ENCODE measurements around the gene PDYN. TPM values are rescaled to one million over a fixed set of nuclear protein-coding genes. Genes with fewer than 3 reads are reported as not detected.

PDYN gene
- total RNA-seq, 1 donor from 2014 or later, result 0.30 TPM

- no peaks in the 10 kb centered on the region for H3K4me1 Mint-ChIP-seq
- no peak overlapping the region for H3K27ac Mint-ChIP-seq
- peaks cover 10% of the 10 kb centered on the region for H3K27me3 Mint-ChIP-seq (ENCODE audit: insufficient read depth, low read depth)
- peaks cover 6% of the 10 kb centered on the region for H3K36me3 Mint-ChIP-seq
- H4K20me1 ChIP-seq (ENCODE audit: low read depth), result no peaks in the 10 kb centered on the region
- no peaks in the 10 kb centered on the region for H3K4me1 ChIP-seq
- DNase-seq (ENCODE audit: low spot score), result no peak
- H3K79me2 ChIP-seq (ENCODE audit: low read depth), result no peaks in the 10 kb centered on the region
- H3K4me3 Mint-ChIP-seq, result no peak overlapping the region
- H3K36me3 ChIP-seq, result no peaks in the 10 kb centered on the region
- H3K9me3 Mint-ChIP-seq, result no peaks in the 10 kb centered on the region
- H3K9me3 ChIP-seq (ENCODE audit: low read depth), result no peaks in the 10 kb centered on the region
- H3K27ac ChIP-seq, result no peak overlapping the region
- no peaks in the 10 kb centered on the region for H3K27me3 ChIP-seq
- H2AFZ ChIP-seq (replicated peaks), result no peak overlapping the region
- H3F3A ChIP-seq (ENCODE audit: low read depth), result no peaks in the 10 kb centered on the region
- no peak overlapping the region for H3K4me2 ChIP-seq
- no peak overlapping the region for H3K9ac ChIP-seq
- TF ChIP-seq, protein P1, sequence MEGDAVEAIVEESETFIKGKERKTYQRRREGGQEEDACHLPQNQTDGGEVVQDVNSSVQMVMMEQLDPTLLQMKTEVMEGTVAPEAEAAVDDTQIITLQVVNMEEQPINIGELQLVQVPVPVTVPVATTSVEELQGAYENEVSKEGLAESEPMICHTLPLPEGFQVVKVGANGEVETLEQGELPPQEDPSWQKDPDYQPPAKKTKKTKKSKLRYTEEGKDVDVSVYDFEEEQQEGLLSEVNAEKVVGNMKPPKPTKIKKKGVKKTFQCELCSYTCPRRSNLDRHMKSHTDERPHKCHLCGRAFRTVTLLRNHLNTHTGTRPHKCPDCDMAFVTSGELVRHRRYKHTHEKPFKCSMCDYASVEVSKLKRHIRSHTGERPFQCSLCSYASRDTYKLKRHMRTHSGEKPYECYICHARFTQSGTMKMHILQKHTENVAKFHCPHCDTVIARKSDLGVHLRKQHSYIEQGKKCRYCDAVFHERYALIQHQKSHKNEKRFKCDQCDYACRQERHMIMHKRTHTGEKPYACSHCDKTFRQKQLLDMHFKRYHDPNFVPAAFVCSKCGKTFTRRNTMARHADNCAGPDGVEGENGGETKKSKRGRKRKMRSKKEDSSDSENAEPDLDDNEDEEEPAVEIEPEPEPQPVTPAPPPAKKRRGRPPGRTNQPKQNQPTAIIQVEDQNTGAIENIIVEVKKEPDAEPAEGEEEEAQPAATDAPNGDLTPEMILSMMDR (IDR thresholded peaks at IDR 0.05), result no peak
- no peak for TF ChIP-seq EZH2 (IDR thresholded peaks at IDR 0.05)
- no peak for TF ChIP-seq EZH2phosphoT487 (IDR thresholded peaks at IDR 0.05)
- H3K4me3 ChIP-seq, result no peak overlapping the region
Observed at GRCh38 chr20:1934721-1935573, 58.9 kb downstream of the PDYN start.

GRCh38 chr20:1934156-1934555 is 59.7 kb downstream of the PDYN start:
- H3K4me1 ChIP-seq, result no peaks in the 10 kb centered on the region
- H3F3A ChIP-seq (ENCODE audit: low read depth), result no peaks in the 10 kb centered on the region
- no peak for TF ChIP-seq EZH2phosphoT487 (IDR thresholded peaks at IDR 0.05)
- Mint-ChIP-seq H3K4me1 (peaks cover 5% of the 10 kb centered on the region), H3K4me3 (no peak overlapping the region), H3K36me3 (peaks cover 6% of the 10 kb centered on the region), H3K9me3 (no peaks in the 10 kb centered on the region), H3K27me3 (ENCODE audit: insufficient read depth, low read depth) (peaks cover 10% of the 10 kb centered on the region), H3K27ac (no peak overlapping the region)
- H3K79me2 ChIP-seq (ENCODE audit: low read depth), result no peaks in the 10 kb centered on the region
- no peak overlapping the region for H2AFZ ChIP-seq (replicated peaks)
- H3K27me3 ChIP-seq, result no peaks in the 10 kb centered on the region
- no peak overlapping the region for H3K27ac ChIP-seq
- no peaks in the 10 kb centered on the region for H4K20me1 ChIP-seq (ENCODE audit: low read depth)
- H3K9me3 ChIP-seq (ENCODE audit: low read depth), result no peaks in the 10 kb centered on the region
- no peak overlapping the region for H3K4me2 ChIP-seq
- H3K9ac ChIP-seq, result no peak overlapping the region
- DNase-seq (ENCODE audit: low spot score), result no peak
- no peaks in the 10 kb centered on the region for H3K36me3 ChIP-seq
- H3K4me3 ChIP-seq, result no peak overlapping the region

DNA sequence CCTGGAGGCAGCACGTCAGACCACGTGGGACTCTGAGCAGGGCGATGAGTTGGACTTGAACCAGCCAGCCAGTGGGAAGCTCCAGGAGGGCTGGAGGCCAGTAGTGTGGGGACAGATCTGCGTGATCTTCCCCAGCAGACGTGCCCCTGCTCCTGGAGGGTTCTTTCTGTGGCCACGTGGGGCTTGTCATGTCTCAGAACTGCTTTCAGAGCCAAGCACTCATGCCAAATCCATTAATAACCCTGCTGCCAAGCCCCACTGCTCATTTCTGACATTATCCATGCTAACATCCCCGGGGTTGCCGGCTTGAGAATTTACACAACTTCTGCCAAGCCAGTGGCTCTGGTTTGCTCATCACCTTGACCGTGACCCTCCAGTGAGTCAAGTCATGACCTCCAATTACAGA is 60.4 kb downstream of the PDYN start:
- peaks cover 8% of the 10 kb centered on the region for H3K4me1 Mint-ChIP-seq
- H3K27ac Mint-ChIP-seq, result no peak overlapping the region
- no peaks in the 10 kb centered on the region for H3K4me1 ChIP-seq
- H3K36me3 ChIP-seq, result no peaks in the 10 kb centered on the region
- H3F3A ChIP-seq (ENCODE audit: low read depth), result no peaks in the 10 kb centered on the region
- H3K27ac ChIP-seq, result no peak overlapping the region
- no peaks in the 10 kb centered on the region for H3K27me3 ChIP-seq
- H3K9me3 ChIP-seq (ENCODE audit: low read depth), result no peaks in the 10 kb centered on the region
- no peaks in the 10 kb centered on the region for H4K20me1 ChIP-seq (ENCODE audit: low read depth)
- H3K27me3 Mint-ChIP-seq (ENCODE audit: insufficient read depth, low read depth), result peaks cover 11% of the 10 kb centered on the region
- no peak overlapping the region for H3K4me3 Mint-ChIP-seq
- no peaks in the 10 kb centered on the region for H3K79me2 ChIP-seq (ENCODE audit: low read depth)
- no peak overlapping the region for H3K9ac ChIP-seq
- H3K4me2 ChIP-seq, result no peak overlapping the region
- peaks cover 9% of the 10 kb centered on the region for H3K36me3 Mint-ChIP-seq
- no peak overlapping the region for H2AFZ ChIP-seq (replicated peaks)
- TF ChIP-seq, protein P1 (IDR thresholded peaks at IDR 0.05), result no peak
- TF ChIP-seq EZH2 (IDR thresholded peaks at IDR 0.05) (no peak), EZH2phosphoT487 (IDR thresholded peaks at IDR 0.05) (no peak)
- no peak for DNase-seq (ENCODE audit: low spot score)
- no peak overlapping the region for H3K4me3 ChIP-seq
- no peaks in the 10 kb centered on the region for H3K9me3 Mint-ChIP-seq

DNA sequence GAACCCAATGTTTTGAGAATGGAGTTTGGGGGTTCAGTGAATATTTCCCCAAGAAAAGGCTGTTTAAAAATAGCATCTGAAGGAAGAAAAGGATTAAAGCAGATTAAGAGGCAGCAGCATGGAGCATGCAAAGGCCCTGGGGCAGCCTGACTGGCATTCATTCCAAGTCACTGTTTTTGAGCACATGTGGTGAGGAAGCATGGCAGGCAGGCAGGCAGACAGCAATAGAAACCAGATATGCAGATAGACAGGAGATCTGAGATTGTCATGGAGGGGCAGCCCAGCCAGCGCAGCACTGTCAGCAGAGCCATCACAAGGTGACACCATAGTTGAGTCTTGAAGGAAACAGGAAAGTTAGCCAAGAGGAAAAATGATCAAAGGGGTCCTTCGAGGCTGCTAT is 60.9 kb downstream of the PDYN start:
- peaks cover 13% of the 10 kb centered on the region for H3K27me3 Mint-ChIP-seq (ENCODE audit: insufficient read depth, low read depth)
- Histone ChIP-seq H4K20me1 (ENCODE audit: low read depth) (no peaks in the 10 kb centered on the region), H3K4me3 (no peak overlapping the region), H3K27ac (no peak overlapping the region), H3K36me3 (no peaks in the 10 kb centered on the region), H3K79me2 (ENCODE audit: low read depth) (no peaks in the 10 kb centered on the region), H3K9me3 (ENCODE audit: low read depth) (no peaks in the 10 kb centered on the region), H2AFZ (replicated peaks) (no peak overlapping the region), H3F3A (ENCODE audit: low read depth) (no peaks in the 10 kb centered on the region), H3K27me3 (no peaks in the 10 kb centered on the region), H3K4me1 (no peaks in the 10 kb centered on the region), H3K4me2 (no peak overlapping the region), H3K9ac (no peak overlapping the region)
- H3K4me3 Mint-ChIP-seq, result no peak overlapping the region
- H3K27ac Mint-ChIP-seq, result no peak overlapping the region
- DNase-seq (ENCODE audit: low spot score), result no peak
- H3K9me3 Mint-ChIP-seq, result no peaks in the 10 kb centered on the region
- H3K4me1 Mint-ChIP-seq, result peaks cover 8% of the 10 kb centered on the region
- H3K36me3 Mint-ChIP-seq, result peaks cover 5% of the 10 kb centered on the region
- TF ChIP-seq, protein P1 (IDR thresholded peaks at IDR 0.05), result no peak
- TF ChIP-seq EZH2 (IDR thresholded peaks at IDR 0.05), result no peak
- no peak for TF ChIP-seq EZH2phosphoT487 (IDR thresholded peaks at IDR 0.05)
